Mammary epithelial cell (primary cell): Measurements from ENCODE around the gene GRK1.

ENCODE experiments used
- EZH2 ChIP-seq: IDR thresholded peaks from 2 replicates; pipeline ENCODE4 v1.6.1; 2012; ENCODE audit warnings: low read length, inconsistent platforms, borderline replicate concordance
- TF ChIP-seq, protein P1 (sequence below), 2 donors: IDR thresholded peaks in 1 of 2; conservative IDR thresholded peaks in 1 of 2; 2 replicates each; pipeline ENCODE4 v1.5.1; 2011 to 2012; ENCODE audit warnings: inconsistent platforms in 2 of 2, low read length in 2 of 2, mild to moderate bottlenecking in 2 of 2, control low read depth in 1 of 2, low read depth in 1 of 2; ENCODE audit not compliant: insufficient read depth in 1 of 2; ENCODE audit errors: extremely low read depth in 1 of 2

DNA sequence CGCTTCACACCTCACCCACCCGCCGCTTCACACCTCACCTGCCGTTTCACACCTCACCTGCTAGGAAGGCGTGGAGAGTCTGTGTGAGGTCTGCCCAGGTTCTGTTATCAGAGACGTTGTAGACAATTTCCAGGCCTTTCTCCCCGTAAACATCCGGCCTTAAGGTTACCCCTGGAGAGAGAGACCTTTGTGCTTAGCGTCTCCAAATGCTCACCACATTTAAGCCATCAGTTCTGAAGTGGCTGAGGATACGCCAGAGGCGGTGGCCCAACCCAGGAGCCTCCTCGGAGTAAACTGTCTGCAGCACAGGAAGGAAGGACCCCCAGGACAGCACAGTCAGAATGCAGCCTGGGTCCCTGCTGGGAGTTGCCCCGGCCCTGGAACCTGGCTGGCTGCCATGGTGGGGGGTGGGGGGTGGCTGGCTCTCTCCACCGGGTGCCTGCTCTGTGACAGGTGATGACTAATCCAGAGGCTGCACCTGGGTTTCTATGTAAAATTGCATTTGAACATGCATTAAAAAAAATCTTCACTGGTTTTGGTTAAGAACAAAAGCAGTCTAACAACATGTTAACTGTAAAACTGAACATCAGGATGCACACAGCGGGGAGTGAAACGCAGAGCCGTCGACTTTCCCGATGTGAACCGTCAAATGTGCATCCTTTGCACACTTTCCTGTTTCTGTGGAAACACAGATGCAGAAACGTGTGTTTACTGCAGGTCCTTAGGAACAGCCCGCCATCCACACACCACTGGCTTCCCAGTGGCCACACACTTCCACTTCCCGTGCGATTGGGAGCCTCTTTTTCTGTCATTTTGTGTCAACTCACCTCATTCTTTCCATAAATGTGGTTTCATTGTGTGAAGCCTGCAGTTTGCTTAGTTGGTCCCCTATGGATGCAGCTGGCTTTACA lies 13.5 kb upstream of the GRK1 start:
- TF ChIP-seq, protein P1, sequence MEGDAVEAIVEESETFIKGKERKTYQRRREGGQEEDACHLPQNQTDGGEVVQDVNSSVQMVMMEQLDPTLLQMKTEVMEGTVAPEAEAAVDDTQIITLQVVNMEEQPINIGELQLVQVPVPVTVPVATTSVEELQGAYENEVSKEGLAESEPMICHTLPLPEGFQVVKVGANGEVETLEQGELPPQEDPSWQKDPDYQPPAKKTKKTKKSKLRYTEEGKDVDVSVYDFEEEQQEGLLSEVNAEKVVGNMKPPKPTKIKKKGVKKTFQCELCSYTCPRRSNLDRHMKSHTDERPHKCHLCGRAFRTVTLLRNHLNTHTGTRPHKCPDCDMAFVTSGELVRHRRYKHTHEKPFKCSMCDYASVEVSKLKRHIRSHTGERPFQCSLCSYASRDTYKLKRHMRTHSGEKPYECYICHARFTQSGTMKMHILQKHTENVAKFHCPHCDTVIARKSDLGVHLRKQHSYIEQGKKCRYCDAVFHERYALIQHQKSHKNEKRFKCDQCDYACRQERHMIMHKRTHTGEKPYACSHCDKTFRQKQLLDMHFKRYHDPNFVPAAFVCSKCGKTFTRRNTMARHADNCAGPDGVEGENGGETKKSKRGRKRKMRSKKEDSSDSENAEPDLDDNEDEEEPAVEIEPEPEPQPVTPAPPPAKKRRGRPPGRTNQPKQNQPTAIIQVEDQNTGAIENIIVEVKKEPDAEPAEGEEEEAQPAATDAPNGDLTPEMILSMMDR (conservative IDR thresholded peaks at IDR 0.05 in 1 of 2, IDR thresholded peaks at IDR 0.05 in 1 of 2; ENCODE audit: extremely low read depth in 1 of 2, insufficient read depth in 1 of 2, low read depth in 1 of 2, low read length in 2 of 2), result no peak
- TF ChIP-seq EZH2, result no peak
